H1 (cell line): ENCODE data around the gene MTHFD1. TPM values are rescaled to one million over a fixed set of nuclear protein-coding genes. Genes with fewer than 3 reads are reported as not detected.

Source experiments
- GABPA ChIP-seq: IDR thresholded peaks from 2 replicates; pipeline ENCODE4 v1.6.1; 2011; ENCODE audit warnings: mild to moderate bottlenecking, low read length, moderate library complexity, borderline replicate concordance; ENCODE audit not compliant: insufficient read depth
- KDM5A ChIP-seq: fragments of 200-600 bp; IDR thresholded peaks from 2 replicates; pipeline ENCODE4 v1.7.1; 2012; ENCODE audit warnings: mild to moderate bottlenecking, low read length, inconsistent platforms, mixed read lengths
- POLR2A ChIP-seq, 2 experiments: IDR thresholded peaks; 1 replicate in 1 of 2; 2 replicates in 1 of 2; pipeline ENCODE4 v1.6.1; 2011; ENCODE audit warnings: low read depth in 2 of 2, low read length in 2 of 2, mild to moderate bottlenecking in 2 of 2; ENCODE audit errors: control extremely low read depth in 1 of 2
- RAD21 ChIP-seq, 2 experiments: IDR thresholded peaks in 1 of 2; conservative IDR thresholded peaks in 1 of 2; 2 replicates each; pipeline ENCODE4 v1.6.1; 2011; ENCODE audit warnings: low read depth in 2 of 2, low read length in 2 of 2, improper control_type of control experiment in 1 of 2, inconsistent platforms in 1 of 2, mild to moderate bottlenecking in 1 of 2, moderate library complexity in 1 of 2
- TCF12 ChIP-seq: IDR thresholded peaks from 2 replicates; pipeline ENCODE4 v1.6.1; 2011; ENCODE audit warnings: low read depth, mild to moderate bottlenecking, low read length
- polyA plus RNA-seq, 7 experiments: library from polyadenylated mRNA; depleted of rRNA in 3 of 7; stranded (reverse) in 5 of 7; unstranded in 2 of 7; fragments of >200 nt in 5 of 7; fragments of 200-250 nt in 2 of 7; gene quantifications; 1 replicate in 5 of 7; 2 replicates in 1 of 7; 4 replicates in 1 of 7; pipeline versions ENCODE4 v1.2.1 to v1.2.3, GENCODE V29; 2011 to 2013; ENCODE audit warnings: missing spikeins in 2 of 7, mixed read lengths in 2 of 7
- total RNA-seq: library from RNA; stranded (reverse); fragmentation: NEBNext Ultra II Directional; extraction: Animal tissue kit (Norgen Biotek cat#: 25700); gene quantifications from 2 replicates; pipeline ENCODE4 v1.2.1, GENCODE V29; 2021

MTHFD1 gene
- total and polyA plus RNA-seq, 2 of the 8 experiments (the other 6 are each of a cell fraction or from before 2014, with no cell fraction given) = 79.7 to 332 TPM

DNA sequence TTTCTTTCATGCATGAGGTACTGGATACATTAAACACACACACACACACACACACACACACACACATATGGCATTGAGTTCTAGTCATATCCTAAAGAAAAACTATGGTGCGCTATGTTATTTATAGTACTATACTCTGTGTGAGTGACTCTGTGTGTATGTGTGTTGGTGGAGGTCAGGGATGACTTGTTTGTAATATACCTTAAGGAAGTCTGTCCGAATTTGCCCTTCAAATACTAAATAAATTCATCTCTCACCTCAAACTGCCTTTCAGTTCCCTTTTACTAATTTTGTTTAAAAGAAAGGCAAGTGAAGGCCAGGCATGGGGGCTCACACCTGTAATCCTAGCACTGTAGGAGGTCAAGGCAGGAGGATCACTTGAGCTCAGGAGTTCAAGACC lies 75.0 kb downstream of the MTHFD1 start (continued):
- TF ChIP-seq KDM5A (no peak), GABPA (no peak), RAD21 (IDR thresholded peaks at IDR 0.05 in 1 of 2, conservative IDR thresholded peaks at IDR 0.05 in 1 of 2; ENCODE audit: low read depth in 2 of 2, low read length in 2 of 2) (no peak), TCF12 (no peak), POLR2A (IDR thresholded peaks at IDR 0.05; ENCODE audit: control extremely low read depth in 1 of 2, low read depth in 2 of 2, low read length in 2 of 2) (no peak)
- TF ChIP-seq, all 59 proteins: peak for 0
